ENCODE results near the gene MRPL34. TPM values are rescaled to one million over a fixed set of nuclear protein-coding genes. Genes with fewer than 3 reads are reported as not detected.
"Not testable (repeated sequence)": the region's sequence is repeated elsewhere in the genome, so short reads cannot be mapped to it uniquely, and the experiment has no call there.

The MRPL34 gene
- total RNA-seq, 1 donor from 2014 or later, result 84.9 TPM

DNA sequence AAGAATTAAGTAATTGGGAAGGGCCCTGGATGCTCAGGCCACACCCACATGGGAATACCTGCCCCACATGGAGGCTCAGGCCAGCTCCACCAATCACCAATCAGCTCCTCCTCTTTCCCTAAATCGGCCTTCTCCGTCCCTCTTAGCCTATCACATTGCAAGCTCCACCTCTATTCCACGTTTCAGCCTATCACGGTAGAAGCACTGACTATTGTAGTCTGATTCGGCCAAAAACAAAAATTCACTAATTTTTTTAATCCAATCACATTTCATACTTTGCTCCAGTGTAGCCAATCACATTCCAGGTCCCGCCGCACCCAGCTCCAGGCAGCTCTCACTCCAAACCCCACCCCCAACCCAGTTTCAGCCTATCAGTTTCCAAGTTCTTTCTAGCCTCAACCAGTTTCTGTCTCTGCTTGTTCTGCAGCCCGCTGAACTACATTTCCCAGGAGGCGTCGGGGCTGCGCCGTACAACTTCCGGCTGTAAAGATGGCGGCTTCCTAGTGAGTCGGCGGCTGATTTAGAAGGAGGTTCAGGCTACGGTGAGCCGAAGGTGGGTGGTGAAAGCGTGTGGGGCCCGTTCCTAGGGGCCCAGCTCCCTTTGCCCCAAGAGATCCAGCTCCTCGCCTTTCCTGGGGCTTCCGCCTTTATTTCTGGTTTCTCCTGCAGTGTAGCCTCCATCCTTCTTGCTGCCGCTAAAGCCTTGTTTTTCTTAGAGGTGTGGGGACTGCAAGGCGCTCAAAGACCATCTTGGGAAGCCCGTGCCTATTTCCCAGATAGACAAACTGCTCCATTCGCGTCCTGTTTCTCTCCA is 38.5 kb upstream of the MRPL34 start, which contains the start of gene BABAM1:
Gene BABAM1, plus strand, starts transcription at position 469 of the 814 bp plus-strand sequence. CDS start 1,364 bp downstream, outside the sequence.
- ATAC-seq (peak; percentile 97), DNase-seq (peak; percentile 94)
- H3K9me3 ChIP-seq, result no peaks in the 10 kb centered on the region
- H3K27me3 ChIP-seq, result no peaks in the 10 kb centered on the region
- peak within 1 kb of the TSS; percentile 78 for H3K27ac ChIP-seq
- peaks cover 6% of the 10 kb centered on the region for H3K4me1 ChIP-seq
- peak within 1 kb of the TSS; percentile 70 for H3K4me3 ChIP-seq
- TF ChIP-seq, protein P1, sequence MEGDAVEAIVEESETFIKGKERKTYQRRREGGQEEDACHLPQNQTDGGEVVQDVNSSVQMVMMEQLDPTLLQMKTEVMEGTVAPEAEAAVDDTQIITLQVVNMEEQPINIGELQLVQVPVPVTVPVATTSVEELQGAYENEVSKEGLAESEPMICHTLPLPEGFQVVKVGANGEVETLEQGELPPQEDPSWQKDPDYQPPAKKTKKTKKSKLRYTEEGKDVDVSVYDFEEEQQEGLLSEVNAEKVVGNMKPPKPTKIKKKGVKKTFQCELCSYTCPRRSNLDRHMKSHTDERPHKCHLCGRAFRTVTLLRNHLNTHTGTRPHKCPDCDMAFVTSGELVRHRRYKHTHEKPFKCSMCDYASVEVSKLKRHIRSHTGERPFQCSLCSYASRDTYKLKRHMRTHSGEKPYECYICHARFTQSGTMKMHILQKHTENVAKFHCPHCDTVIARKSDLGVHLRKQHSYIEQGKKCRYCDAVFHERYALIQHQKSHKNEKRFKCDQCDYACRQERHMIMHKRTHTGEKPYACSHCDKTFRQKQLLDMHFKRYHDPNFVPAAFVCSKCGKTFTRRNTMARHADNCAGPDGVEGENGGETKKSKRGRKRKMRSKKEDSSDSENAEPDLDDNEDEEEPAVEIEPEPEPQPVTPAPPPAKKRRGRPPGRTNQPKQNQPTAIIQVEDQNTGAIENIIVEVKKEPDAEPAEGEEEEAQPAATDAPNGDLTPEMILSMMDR (IDR thresholded peaks at IDR 0.05), result no peak
- H3K36me3 ChIP-seq, result peaks cover 35% of the 10 kb centered on the region
- intact Hi-C loops (cut with DNase I), result no loop called here

DNA sequence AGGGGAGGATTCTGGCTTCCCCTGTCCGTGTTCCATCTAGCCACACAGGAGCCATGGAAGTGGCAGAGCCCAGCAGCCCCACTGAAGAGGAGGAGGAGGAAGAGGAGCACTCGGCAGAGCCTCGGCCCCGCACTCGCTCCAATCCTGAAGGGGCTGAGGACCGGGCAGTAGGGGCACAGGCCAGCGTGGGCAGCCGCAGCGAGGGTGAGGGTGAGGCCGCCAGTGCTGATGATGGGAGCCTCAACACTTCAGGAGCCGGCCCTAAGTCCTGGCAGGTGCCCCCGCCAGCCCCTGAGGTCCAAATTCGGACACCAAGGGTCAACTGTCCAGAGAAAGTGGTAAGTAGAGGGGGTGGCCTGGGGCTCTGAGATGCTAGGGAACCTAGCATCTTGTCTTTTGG is 36.9 kb upstream of the MRPL34 start:
- no peak overlapping the region for H3K27ac ChIP-seq
- DNase-seq (no peak), ATAC-seq (no peak)
- TF ChIP-seq, protein P1 (IDR thresholded peaks at IDR 0.05), result no peak
- H3K4me1 ChIP-seq, result peaks cover 6% of the 10 kb centered on the region
- no peaks in the 10 kb centered on the region for H3K9me3 ChIP-seq
- no peak overlapping the region for H3K4me3 ChIP-seq
- no peaks in the 10 kb centered on the region for H3K27me3 ChIP-seq
- intact Hi-C loops (cut with DNase I), result no loop called here
- peaks cover 46% of the 10 kb centered on the region for H3K36me3 ChIP-seq

DNA sequence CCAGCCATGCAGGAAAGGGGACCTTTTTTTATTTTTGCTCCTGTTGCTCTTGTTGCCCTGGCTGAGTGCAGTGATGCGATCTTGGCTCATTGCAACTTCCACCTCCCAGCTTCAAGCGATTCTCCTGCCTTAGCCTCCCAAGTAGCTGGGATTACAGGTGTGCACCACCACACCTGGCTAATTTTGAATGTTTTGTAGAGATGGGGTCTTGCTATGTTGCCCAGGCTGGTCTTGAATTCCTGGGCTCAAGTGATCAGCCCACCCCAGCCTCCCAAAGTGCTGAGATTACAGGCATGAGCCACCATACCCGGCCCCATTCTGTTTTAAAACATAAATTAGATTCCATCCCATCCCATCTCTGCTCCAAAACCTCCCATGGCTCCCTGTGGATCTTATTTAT is 30.8 kb upstream of the MRPL34 start:
- H3K36me3 ChIP-seq, result peaks cover 78% of the 10 kb centered on the region
- DNase-seq; intact Hi-C loops (cut with DNase I); H3K27ac ChIP-seq; H3K9me3 ChIP-seq; H3K4me3 ChIP-seq; H3K27me3 ChIP-seq; H3K4me1 ChIP-seq; ATAC-seq: not testable (repeated sequence)

DNA sequence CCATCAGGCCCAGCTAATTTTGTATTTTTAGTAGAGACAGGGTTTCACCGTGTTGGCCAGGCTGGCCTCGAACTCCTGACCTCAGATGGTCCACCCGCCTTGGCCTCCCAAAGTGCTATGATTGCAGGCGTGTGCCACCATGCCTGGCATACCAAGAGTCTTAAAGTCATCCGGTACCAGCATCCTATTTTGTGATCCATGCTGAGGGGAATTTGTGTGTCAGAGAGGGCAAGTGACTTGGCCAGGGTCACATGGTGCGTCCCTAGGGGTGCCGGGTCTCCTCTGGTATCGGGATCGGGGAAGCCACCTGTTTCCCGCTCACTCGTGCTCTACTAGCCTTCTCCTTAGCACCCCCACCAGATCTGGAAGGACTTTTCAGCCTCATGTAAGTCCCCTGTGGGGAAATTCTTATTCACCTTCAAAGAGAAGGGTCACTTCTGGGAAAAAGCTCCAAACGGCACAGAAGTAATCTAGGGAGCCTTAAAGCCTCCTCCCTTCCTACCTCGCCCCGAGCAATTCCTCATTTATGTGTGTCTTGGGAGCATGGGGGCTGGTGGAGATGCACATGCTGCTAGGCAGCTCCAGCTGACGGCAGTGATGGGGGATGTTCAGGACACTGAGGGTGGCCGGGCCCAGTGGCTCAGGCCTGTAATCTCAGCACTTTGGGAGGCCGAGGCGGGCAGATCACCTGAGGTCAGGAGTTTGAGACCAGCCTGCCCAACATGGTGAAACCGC is 30.1 kb upstream of the MRPL34 start:
- Histone ChIP-seq H3K27ac (no peak overlapping the region), H3K4me1 (no peaks in the 10 kb centered on the region), H3K27me3 (no peaks in the 10 kb centered on the region), H3K36me3 (peaks cover 71% of the 10 kb centered on the region), H3K9me3 (no peaks in the 10 kb centered on the region), H3K4me3 (no peak overlapping the region)
- no peak for DNase-seq
- TF ChIP-seq, protein P1 (IDR thresholded peaks at IDR 0.05), result no peak
- ATAC-seq, result no peak
- intact Hi-C loops (cut with DNase I), result no loop called here

DNA sequence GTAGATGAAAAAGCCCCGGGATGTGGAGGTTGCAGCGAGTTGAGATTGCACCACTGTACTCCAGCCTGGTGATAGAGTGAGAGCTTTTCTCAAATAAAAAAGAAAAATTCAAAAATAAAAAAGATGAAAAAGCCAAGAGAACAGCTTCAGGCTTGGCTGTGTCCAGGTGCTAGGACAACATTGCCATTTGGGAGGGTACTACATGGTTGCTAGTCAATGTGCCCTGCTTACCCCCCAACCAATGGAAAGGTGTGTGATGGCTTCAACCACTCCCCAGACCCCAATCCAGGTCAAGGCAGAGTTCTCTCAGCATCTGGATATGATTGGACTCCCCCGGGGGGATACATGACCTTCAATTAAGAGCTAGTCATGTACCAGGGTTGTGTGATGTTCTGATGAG is 26.2 kb upstream of the MRPL34 start:
- H3K27me3 ChIP-seq, result peaks cover 18% of the 10 kb centered on the region
- H3K27ac ChIP-seq, result no peak overlapping the region
- H3K4me1 ChIP-seq, result peaks cover 16% of the 10 kb centered on the region
- no peak for ATAC-seq
- TF ChIP-seq, protein P1 (IDR thresholded peaks at IDR 0.05), result no peak
- DNase-seq, result no peak
- intact Hi-C loops (cut with DNase I), result no loop called here
- H3K36me3 ChIP-seq, result peaks cover 37% of the 10 kb centered on the region
- H3K4me3 ChIP-seq, result no peak overlapping the region
- H3K9me3 ChIP-seq, result no peaks in the 10 kb centered on the region
